ENCODE data around the gene SAFB.

Gene SAFB

DNA sequence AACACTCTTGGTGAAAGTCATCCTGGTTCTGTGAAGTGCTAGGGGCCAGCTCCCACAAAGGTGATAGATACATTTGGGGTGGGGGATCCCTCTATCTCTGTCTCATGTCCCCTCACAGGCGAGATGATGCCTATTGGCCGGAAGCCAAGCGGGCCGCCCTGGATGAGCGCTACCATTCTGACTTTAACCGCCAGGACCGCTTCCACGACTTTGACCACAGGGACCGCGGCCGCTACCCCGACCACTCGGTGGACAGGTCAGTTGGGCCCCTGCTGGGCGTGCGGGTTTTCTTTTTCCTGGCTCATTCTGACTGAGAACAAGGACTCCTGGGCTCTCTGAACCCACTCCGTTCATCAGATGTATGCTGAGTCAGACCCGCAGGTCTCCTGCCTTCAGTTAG is 41.0 kb downstream of the SAFB start:
- ATAC-seq: no peak
- TF ChIP-seq, protein P1, sequence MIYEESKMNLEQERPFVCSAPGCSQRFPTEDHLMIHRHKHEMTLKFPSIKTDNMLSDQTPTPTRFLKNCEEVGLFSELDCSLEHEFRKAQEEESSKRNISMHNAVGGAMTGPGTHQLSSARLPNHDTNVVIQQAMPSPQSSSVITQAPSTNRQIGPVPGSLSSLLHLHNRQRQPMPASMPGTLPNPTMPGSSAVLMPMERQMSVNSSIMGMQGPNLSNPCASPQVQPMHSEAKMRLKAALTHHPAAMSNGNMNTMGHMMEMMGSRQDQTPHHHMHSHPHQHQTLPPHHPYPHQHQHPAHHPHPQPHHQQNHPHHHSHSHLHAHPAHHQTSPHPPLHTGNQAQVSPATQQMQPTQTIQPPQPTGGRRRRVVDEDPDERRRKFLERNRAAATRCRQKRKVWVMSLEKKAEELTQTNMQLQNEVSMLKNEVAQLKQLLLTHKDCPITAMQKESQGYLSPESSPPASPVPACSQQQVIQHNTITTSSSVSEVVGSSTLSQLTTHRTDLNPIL (CRISPR knock-in tag; IDR thresholded peaks at IDR 0.05; ENCODE audit: low read depth): no peak
- no peak for TF ChIP-seq ARNTL (CRISPR knock-in tag; IDR thresholded peaks at IDR 0.05; ENCODE audit: borderline replicate concordance, low read depth)
- TF ChIP-seq PPARA (CRISPR knock-in tag; IDR thresholded peaks at IDR 0.05; ENCODE audit: borderline replicate concordance): no peak
- no peak for TF ChIP-seq BACH2 (CRISPR knock-in tag; IDR thresholded peaks at IDR 0.05; ENCODE audit: borderline replicate concordance)
- no peak for TF ChIP-seq CSDC2 (CRISPR knock-in tag; IDR thresholded peaks at IDR 0.05)
- TF ChIP-seq TOX (CRISPR knock-in tag; IDR thresholded peaks at IDR 0.05; ENCODE audit: borderline replicate concordance): no peak
- TF ChIP-seq ZNF70 (CRISPR knock-in tag; IDR thresholded peaks at IDR 0.05): no peak
- TF ChIP-seq, protein P2, sequence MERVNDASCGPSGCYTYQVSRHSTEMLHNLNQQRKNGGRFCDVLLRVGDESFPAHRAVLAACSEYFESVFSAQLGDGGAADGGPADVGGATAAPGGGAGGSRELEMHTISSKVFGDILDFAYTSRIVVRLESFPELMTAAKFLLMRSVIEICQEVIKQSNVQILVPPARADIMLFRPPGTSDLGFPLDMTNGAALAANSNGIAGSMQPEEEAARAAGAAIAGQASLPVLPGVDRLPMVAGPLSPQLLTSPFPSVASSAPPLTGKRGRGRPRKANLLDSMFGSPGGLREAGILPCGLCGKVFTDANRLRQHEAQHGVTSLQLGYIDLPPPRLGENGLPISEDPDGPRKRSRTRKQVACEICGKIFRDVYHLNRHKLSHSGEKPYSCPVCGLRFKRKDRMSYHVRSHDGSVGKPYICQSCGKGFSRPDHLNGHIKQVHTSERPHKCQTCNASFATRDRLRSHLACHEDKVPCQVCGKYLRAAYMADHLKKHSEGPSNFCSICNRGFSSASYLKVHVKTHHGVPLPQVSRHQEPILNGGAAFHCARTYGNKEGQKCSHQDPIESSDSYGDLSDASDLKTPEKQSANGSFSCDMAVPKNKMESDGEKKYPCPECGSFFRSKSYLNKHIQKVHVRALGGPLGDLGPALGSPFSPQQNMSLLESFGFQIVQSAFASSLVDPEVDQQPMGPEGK (CRISPR knock-in tag; IDR thresholded peaks at IDR 0.05; ENCODE audit: borderline replicate concordance): no peak

DNA sequence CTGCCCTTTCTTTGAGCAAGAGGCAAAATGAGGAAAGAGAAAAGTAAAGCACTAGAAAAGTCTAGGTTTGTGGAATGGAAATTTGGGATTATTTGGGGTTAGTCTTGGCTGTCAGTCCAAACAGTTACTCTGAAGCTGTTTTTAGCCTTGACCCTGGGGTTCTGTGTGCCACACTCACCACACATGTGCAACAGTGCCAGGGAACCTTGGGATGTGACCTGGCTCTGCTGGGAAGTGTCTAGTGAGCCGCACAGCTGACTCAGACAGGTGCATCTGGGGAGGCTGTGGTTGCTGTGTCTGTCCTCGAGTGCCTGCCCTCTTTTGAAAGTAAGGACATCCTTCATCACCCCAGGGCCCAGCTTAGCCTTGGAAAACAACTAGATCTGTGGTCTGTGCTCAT is 41.6 kb downstream of the SAFB start:
- no peak for ATAC-seq
- TF ChIP-seq BACH2 (CRISPR knock-in tag; IDR thresholded peaks at IDR 0.05; ENCODE audit: borderline replicate concordance): no peak
- TF ChIP-seq, protein P3, sequence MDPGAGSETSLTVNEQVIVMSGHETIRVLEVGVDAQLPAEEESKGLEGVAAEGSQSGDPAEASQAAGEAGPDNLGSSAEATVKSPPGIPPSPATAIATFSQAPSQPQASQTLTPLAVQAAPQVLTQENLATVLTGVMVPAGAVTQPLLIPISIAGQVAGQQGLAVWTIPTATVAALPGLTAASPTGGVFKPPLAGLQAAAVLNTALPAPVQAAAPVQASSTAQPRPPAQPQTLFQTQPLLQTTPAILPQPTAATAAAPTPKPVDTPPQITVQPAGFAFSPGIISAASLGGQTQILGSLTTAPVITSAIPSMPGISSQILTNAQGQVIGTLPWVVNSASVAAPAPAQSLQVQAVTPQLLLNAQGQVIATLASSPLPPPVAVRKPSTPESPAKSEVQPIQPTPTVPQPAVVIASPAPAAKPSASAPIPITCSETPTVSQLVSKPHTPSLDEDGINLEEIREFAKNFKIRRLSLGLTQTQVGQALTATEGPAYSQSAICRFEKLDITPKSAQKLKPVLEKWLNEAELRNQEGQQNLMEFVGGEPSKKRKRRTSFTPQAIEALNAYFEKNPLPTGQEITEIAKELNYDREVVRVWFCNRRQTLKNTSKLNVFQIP (CRISPR knock-in tag; IDR thresholded peaks at IDR 0.05; ENCODE audit: borderline replicate concordance, low read depth): no peak
- TF ChIP-seq ZNF70 (CRISPR knock-in tag; IDR thresholded peaks at IDR 0.05): no peak
- no peak for TF ChIP-seq ESRRG (CRISPR knock-in tag; IDR thresholded peaks at IDR 0.05)
- no peak for TF ChIP-seq ZFP30 (CRISPR knock-in tag; IDR thresholded peaks at IDR 0.05)
- TF ChIP-seq CSDC2 (CRISPR knock-in tag; IDR thresholded peaks at IDR 0.05): no peak
- TF ChIP-seq, protein P1 (CRISPR knock-in tag; IDR thresholded peaks at IDR 0.05; ENCODE audit: low read depth): no peak
- no peak for TF ChIP-seq RARB (CRISPR knock-in tag; IDR thresholded peaks at IDR 0.05)
- TF ChIP-seq PPARA (CRISPR knock-in tag; IDR thresholded peaks at IDR 0.05; ENCODE audit: borderline replicate concordance): no peak
- no peak for TF ChIP-seq OSR1 (CRISPR knock-in tag; IDR thresholded peaks at IDR 0.05)
- TF ChIP-seq ZNF8 (CRISPR knock-in tag; IDR thresholded peaks at IDR 0.05): no peak
- TF ChIP-seq, protein P4, sequence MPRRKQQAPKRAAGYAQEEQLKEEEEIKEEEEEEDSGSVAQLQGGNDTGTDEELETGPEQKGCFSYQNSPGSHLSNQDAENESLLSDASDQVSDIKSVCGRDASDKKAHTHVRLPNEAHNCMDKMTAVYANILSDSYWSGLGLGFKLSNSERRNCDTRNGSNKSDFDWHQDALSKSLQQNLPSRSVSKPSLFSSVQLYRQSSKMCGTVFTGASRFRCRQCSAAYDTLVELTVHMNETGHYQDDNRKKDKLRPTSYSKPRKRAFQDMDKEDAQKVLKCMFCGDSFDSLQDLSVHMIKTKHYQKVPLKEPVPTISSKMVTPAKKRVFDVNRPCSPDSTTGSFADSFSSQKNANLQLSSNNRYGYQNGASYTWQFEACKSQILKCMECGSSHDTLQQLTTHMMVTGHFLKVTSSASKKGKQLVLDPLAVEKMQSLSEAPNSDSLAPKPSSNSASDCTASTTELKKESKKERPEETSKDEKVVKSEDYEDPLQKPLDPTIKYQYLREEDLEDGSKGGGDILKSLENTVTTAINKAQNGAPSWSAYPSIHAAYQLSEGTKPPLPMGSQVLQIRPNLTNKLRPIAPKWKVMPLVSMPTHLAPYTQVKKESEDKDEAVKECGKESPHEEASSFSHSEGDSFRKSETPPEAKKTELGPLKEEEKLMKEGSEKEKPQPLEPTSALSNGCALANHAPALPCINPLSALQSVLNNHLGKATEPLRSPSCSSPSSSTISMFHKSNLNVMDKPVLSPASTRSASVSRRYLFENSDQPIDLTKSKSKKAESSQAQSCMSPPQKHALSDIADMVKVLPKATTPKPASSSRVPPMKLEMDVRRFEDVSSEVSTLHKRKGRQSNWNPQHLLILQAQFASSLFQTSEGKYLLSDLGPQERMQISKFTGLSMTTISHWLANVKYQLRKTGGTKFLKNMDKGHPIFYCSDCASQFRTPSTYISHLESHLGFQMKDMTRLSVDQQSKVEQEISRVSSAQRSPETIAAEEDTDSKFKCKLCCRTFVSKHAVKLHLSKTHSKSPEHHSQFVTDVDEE (CRISPR knock-in tag; IDR thresholded peaks at IDR 0.05): no peak

DNA sequence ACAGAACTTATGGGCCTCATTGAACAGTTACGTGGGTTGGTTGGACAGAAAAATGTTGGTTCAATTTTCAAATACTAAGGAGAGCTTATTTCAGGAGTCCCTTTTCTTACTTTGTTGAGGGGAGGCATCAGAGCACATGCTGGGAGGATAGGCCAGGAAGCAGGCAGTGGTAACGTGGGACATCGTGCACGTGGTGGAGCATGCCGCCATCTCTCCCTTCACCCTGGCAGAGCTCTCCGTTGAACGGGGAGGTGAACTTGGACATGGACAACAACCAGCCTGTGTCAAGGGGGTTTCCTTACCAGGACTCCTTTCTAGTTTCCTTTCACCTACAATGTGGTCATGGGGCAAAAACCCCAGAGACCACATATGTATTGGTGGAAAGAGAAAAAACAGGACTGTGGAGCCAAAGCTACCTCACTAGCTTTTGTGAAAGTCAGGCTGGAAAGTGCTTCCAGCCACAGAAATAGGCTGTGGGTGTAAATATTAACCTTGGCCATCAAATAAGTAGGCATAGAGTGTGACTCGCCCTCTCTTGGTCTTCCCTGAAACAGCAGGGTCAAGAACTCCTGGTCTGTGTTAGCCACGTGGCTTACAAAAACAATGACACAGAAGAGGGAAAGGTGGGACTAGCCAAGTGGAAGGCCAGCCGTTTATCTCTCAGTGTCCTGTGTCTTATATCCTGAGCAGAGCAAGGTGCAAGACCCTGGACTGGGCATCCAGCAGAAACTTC is 43.1 kb downstream of the SAFB start:
- no peak for TF ChIP-seq ESRRG (CRISPR knock-in tag; IDR thresholded peaks at IDR 0.05)
- TF ChIP-seq ZC3H10 (CRISPR knock-in tag; IDR thresholded peaks at IDR 0.05): no peak
- TF ChIP-seq, protein P3 (CRISPR knock-in tag; IDR thresholded peaks at IDR 0.05; ENCODE audit: borderline replicate concordance, low read depth): no peak
- TF ChIP-seq CSDC2 (CRISPR knock-in tag; IDR thresholded peaks at IDR 0.05): no peak
- TF ChIP-seq, protein P4 (CRISPR knock-in tag; IDR thresholded peaks at IDR 0.05): no peak
- TF ChIP-seq ZFP30 (CRISPR knock-in tag; IDR thresholded peaks at IDR 0.05): no peak
- TF ChIP-seq PPARA (CRISPR knock-in tag; IDR thresholded peaks at IDR 0.05; ENCODE audit: borderline replicate concordance): no peak
- TF ChIP-seq ZFP3 (CRISPR knock-in tag; IDR thresholded peaks at IDR 0.05): no peak
- no peak for TF ChIP-seq RARB (CRISPR knock-in tag; IDR thresholded peaks at IDR 0.05)
- TF ChIP-seq, protein P2 (CRISPR knock-in tag; IDR thresholded peaks at IDR 0.05; ENCODE audit: borderline replicate concordance): no peak
- TF ChIP-seq ZNF8 (CRISPR knock-in tag; IDR thresholded peaks at IDR 0.05): no peak
- peak; percentile 53; the same call in 2 of the 3 replicates for ATAC-seq
